ENCODE measurements around the gene ANO5.

DNA sequence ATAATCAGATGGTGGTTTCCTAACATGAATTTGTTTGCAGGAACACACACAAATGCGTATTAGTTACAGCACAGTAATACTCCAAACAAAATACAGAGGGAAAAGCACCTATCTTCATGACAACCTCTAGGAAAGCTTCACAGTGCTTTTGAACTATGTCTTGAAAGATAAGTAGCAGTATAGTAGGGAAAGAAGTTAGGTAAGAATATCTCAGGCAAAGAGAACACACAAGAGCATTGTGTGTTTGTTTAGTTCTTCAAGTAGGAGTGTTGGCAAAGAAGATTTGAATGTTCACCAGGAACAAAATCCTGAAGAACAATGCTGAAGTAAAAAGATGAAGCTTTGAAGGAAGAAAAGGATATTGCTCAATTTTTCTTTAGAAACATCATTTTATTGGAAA is 54.1 kb downstream of the ANO5 start:
- TF ChIP-seq, protein P1, sequence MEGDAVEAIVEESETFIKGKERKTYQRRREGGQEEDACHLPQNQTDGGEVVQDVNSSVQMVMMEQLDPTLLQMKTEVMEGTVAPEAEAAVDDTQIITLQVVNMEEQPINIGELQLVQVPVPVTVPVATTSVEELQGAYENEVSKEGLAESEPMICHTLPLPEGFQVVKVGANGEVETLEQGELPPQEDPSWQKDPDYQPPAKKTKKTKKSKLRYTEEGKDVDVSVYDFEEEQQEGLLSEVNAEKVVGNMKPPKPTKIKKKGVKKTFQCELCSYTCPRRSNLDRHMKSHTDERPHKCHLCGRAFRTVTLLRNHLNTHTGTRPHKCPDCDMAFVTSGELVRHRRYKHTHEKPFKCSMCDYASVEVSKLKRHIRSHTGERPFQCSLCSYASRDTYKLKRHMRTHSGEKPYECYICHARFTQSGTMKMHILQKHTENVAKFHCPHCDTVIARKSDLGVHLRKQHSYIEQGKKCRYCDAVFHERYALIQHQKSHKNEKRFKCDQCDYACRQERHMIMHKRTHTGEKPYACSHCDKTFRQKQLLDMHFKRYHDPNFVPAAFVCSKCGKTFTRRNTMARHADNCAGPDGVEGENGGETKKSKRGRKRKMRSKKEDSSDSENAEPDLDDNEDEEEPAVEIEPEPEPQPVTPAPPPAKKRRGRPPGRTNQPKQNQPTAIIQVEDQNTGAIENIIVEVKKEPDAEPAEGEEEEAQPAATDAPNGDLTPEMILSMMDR (IDR thresholded peaks at IDR 0.05): no peak
- TF ChIP-seq, protein P2, sequence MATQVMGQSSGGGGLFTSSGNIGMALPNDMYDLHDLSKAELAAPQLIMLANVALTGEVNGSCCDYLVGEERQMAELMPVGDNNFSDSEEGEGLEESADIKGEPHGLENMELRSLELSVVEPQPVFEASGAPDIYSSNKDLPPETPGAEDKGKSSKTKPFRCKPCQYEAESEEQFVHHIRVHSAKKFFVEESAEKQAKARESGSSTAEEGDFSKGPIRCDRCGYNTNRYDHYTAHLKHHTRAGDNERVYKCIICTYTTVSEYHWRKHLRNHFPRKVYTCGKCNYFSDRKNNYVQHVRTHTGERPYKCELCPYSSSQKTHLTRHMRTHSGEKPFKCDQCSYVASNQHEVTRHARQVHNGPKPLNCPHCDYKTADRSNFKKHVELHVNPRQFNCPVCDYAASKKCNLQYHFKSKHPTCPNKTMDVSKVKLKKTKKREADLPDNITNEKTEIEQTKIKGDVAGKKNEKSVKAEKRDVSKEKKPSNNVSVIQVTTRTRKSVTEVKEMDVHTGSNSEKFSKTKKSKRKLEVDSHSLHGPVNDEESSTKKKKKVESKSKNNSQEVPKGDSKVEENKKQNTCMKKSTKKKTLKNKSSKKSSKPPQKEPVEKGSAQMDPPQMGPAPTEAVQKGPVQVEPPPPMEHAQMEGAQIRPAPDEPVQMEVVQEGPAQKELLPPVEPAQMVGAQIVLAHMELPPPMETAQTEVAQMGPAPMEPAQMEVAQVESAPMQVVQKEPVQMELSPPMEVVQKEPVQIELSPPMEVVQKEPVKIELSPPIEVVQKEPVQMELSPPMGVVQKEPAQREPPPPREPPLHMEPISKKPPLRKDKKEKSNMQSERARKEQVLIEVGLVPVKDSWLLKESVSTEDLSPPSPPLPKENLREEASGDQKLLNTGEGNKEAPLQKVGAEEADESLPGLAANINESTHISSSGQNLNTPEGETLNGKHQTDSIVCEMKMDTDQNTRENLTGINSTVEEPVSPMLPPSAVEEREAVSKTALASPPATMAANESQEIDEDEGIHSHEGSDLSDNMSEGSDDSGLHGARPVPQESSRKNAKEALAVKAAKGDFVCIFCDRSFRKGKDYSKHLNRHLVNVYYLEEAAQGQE (IDR thresholded peaks at IDR 0.05): no peak
- no peak for TF ChIP-seq SMC3 (IDR thresholded peaks at IDR 0.05)
- TF ChIP-seq HOXB5 (CRISPR knock-in tag; IDR thresholded peaks at IDR 0.05): no peak
- TF ChIP-seq SREBF2 (IDR thresholded peaks at IDR 0.05): no peak
- no peak for TF ChIP-seq HOXB13 (CRISPR knock-in tag; IDR thresholded peaks at IDR 0.05; ENCODE audit: low read depth)
- no peak for TF ChIP-seq CEBPB (IDR thresholded peaks at IDR 0.05)
- TF ChIP-seq POLR2A (IDR thresholded peaks at IDR 0.05; ENCODE audit: low read length): no peak
- TF ChIP-seq HDAC2 (IDR thresholded peaks at IDR 0.05): no peak
